NB4 (cell line): ENCODE measurements around the gene PIK3C2G.

ENCODE experiments used
- DNase-seq: peaks from one replicate; pipeline ENCODE4 v3.0.0; 2010; ENCODE audit warnings: low read depth
- H3K4me3 ChIP-seq: one replicate; pipeline ENCODE4 v1.5.1; 2011; ENCODE audit warnings: mild to moderate bottlenecking, low read depth, low read length, moderate library complexity
- CTCF ChIP-seq: IDR thresholded peaks from one replicate; pipeline ENCODE4 v1.5.1; 2012; ENCODE audit warnings: low read depth, low read length
- MYC ChIP-seq: IDR thresholded peaks from 2 replicates; pipeline ENCODE4 v1.6.1; 2011; ENCODE audit warnings: low read depth, low read length
- POLR2A ChIP-seq: IDR thresholded peaks from 2 replicates; pipeline ENCODE4 v1.6.1; 2011; ENCODE audit warnings: mild to moderate bottlenecking; ENCODE audit not compliant: insufficient read length; ENCODE audit errors: extremely low read depth
- TF ChIP-seq, protein P1 (sequence below): IDR thresholded peaks from 2 replicates; pipeline ENCODE4 v1.6.1; 2011; ENCODE audit warnings: low read depth, low read length

Gene PIK3C2G

DNA sequence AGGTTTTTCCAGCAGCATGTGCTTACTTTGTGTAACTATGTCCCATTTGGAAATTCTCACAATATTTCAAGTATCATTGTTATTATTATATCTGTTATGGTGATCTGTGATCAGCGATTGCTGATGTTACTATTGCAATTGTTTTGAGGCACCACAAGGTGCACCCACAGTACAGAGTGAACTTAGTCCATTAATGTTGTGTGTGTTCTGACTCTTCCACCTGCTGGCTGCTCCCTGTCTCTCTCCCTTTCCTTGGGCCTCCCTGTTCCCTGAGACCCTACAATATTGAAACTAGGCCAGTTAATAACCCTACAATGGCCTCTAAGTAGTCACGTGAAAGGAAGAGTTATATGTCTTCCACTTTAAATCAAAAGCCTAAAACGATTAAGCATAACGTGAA is 153.9 kb downstream of the PIK3C2G start:
- no peak for DNase-seq
- TF ChIP-seq, protein P1, sequence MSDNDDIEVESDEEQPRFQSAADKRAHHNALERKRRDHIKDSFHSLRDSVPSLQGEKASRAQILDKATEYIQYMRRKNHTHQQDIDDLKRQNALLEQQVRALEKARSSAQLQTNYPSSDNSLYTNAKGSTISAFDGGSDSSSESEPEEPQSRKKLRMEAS, result no peak
- TF ChIP-seq MYC, result no peak
- H3K4me3 ChIP-seq, result no peak overlapping the region

DNA sequence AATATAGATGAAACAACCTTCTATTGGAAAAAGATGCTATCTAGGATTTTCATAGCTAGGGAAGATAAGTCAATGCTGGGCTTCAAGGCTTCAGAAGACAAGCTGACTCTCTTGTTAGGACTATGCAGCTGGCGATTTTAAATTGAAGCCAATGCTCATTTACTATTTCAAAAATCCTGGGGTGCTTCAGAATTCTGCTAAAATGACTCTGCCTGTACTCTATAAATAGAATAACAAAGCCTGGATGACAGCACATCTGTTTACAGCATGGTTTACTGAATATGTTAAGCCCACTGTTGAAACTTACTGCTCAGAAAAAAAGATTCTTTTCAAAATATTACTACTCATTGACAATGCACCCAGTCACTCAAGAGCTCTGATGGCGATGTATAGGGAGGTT is 155.1 kb downstream of the PIK3C2G start:
- no peak for DNase-seq
- TF ChIP-seq MYC (no peak), POLR2A (no peak), CTCF (no peak)
- TF ChIP-seq, protein P1, result no peak
- H3K4me3 ChIP-seq, result no peak overlapping the region

DNA sequence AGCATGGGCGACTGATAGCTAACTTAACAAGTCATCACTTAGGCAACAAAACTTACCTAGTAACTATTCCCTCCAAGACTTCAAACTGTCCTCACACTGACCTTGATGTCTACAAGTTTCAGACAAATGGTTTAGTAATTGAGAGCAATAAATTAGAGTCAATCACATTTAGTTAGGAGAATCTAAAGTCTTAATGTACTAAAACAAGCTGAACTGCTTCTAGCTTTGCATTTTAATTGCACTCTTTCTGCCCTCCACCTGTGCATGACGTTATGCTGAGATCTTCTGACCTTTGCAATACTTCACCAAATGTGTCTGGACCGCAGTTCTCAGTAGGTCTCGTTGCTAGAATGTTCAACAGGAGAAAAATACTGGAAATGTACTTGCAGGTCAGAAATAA is 158.0 kb downstream of the PIK3C2G start:
- no peak for DNase-seq
- TF ChIP-seq, protein P1, result no peak
- TF ChIP-seq MYC (no peak), CTCF (no peak), POLR2A (no peak)
- H3K4me3 ChIP-seq, result no peak overlapping the region

GRCh38 chr12:18421867-18422266 is 160.5 kb downstream of the PIK3C2G start:
- DNase-seq, result no peak
- no peak for TF ChIP-seq MYC
- no peak for TF ChIP-seq CTCF
- TF ChIP-seq, protein P1, result no peak
- TF ChIP-seq POLR2A, result no peak
- no peak overlapping the region for H3K4me3 ChIP-seq

DNA sequence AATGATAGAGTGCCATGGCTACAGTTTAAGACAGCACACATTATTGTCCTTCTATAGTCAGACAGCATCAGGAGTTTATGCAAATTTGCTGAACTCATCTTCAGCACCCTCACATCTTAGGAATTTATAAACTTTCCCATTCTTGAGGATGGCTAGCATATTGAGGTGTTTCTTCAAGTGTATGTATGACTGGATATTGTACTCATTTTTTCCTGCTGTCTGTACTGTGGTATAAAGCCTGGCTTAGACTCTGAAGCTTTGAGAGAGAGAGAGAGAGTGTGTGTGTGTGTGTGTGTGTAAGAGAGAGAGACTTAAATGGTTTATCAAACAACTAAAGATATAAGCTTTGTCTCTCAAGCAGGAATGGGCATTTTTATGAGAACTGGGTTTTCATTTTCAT is 161.6 kb downstream of the PIK3C2G start:
- TF ChIP-seq MYC (no peak), POLR2A (no peak), CTCF (no peak)
- TF ChIP-seq, protein P1, result no peak
- no peak for DNase-seq
- no peak overlapping the region for H3K4me3 ChIP-seq

DNA sequence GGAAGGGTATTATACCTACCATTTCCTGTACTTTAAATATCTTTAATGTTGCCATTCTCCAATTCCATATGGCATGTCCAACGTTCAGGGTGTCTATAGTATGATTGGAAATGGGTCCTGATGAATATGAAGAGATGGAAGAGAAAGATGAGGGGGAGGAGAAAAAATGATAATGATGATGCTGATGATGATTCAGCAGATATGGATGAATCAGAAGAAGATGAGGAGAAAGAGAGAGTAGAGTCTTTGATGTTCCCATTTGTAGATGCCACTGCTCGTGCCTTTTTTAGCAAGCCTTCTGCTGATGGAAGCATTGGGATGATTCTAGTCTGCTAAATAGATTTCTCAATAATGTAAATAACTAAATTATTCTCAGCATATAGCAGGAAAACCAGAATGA is 163.5 kb downstream of the PIK3C2G start:
- H3K4me3 ChIP-seq, result no peak overlapping the region
- no peak for DNase-seq
- no peak for TF ChIP-seq CTCF
- no peak for TF ChIP-seq MYC
- TF ChIP-seq, protein P1, result no peak
- TF ChIP-seq POLR2A, result no peak
